Measurements from ENCODE around the gene CARS2. TPM values are rescaled to one million over a fixed set of nuclear protein-coding genes. Genes with fewer than 3 reads are reported as not detected.

The CARS2 gene
- polyA plus RNA-seq, 2 of the 4 experiments (the other 2 are of a cell fraction) = 31.5 to 41.4 TPM

GRCh38 chr13:110605132-110605531 is 100.8 kb downstream of the CARS2 start:
- WGBS (ENCODE audit: missing lambda C conversion rate) = 84% methylated on average over 6 of the region's 6 CpGs
- Histone ChIP-seq H3K9me3 (no peaks in the 10 kb centered on the region), H3K4me2 (no peak overlapping the region), H3K27ac (no peak overlapping the region), H3K4me1 (no peaks in the 10 kb centered on the region), H3K4me3 (no peak overlapping the region)
- FAIRE-seq = no peak
- POLR2A ChIA-PET = no interaction called here
- no peak for DNase-seq (ENCODE audit: low read depth in 1 of 2, low spot score in 1 of 2)
- CTCF ChIA-PET = interaction anchor here (0.7 kb wide), 1 partner anchor 65 kb away, joined by 3 read pairs; no protein-coding TSS in a partner anchor
- TF ChIP-seq SMC3 (IDR thresholded peaks at IDR 0.05) = no peak
- TF ChIP-seq MYC (IDR thresholded peaks at IDR 0.05; ENCODE audit: borderline replicate concordance, low read length) = no peak
- no peak for TF ChIP-seq REST (IDR thresholded peaks at IDR 0.05)
- no peak for TF ChIP-seq ZSCAN20 (CRISPR knock-in tag; IDR thresholded peaks at IDR 0.05)
- TF ChIP-seq BHLHE40 (IDR thresholded peaks at IDR 0.05; ENCODE audit: low read depth, low read length) = no peak
- no peak for ATAC-seq

GRCh38 chr13:110600980-110601379 is 104.9 kb downstream of the CARS2 start:
- CTCF ChIA-PET = no interaction called here
- DNase-seq (ENCODE audit: low read depth in 1 of 2, low spot score in 1 of 2) = no peak
- no peak overlapping the region for H3K27ac ChIP-seq
- ATAC-seq = no peak
- H3K4me1 ChIP-seq = no peaks in the 10 kb centered on the region
- H3K9me3 ChIP-seq = no peaks in the 10 kb centered on the region
- FAIRE-seq = no peak
- POLR2A ChIA-PET = no interaction called here
- no peak overlapping the region for H3K4me2 ChIP-seq
- 76% methylated on average over 4 of the region's 4 CpGs for WGBS (ENCODE audit: missing lambda C conversion rate)
- TF ChIP-seq FOSB (CRISPR knock-in tag; IDR thresholded peaks at IDR 0.05) (no peak), MAZ (IDR thresholded peaks at IDR 0.05; ENCODE audit: borderline replicate concordance, low read depth, low read length) (no peak), MAFK (IDR thresholded peaks at IDR 0.05; ENCODE audit: partially characterized antibody) (no peak), MYC (IDR thresholded peaks at IDR 0.05; ENCODE audit: borderline replicate concordance, low read length) (no peak), HEYL (CRISPR knock-in tag; IDR thresholded peaks at IDR 0.05) (no peak), ZFP36 (IDR thresholded peaks at IDR 0.05; ENCODE audit: borderline replicate concordance, partially characterized antibody) (no peak), EP300 (IDR thresholded peaks at IDR 0.05) (no peak), HES2 (IDR thresholded peaks at IDR 0.05) (no peak), EHMT2 (IDR thresholded peaks at IDR 0.05; ENCODE audit: low read depth) (no peak), POLR2AphosphoS2 (conservative IDR thresholded peaks at IDR 0.05; ENCODE audit: low read length) (no peak), BCL3 (IDR thresholded peaks at IDR 0.05) (no peak), HMGXB4 (CRISPR knock-in tag; IDR thresholded peaks at IDR 0.05; ENCODE audit: borderline replicate concordance) (no peak), HOXB13 (CRISPR knock-in tag; IDR thresholded peaks at IDR 0.05; ENCODE audit: low read depth) (no peak), CEBPB (IDR thresholded peaks at IDR 0.05) (no peak), CHD4 (IDR thresholded peaks at IDR 0.05; ENCODE audit: borderline replicate concordance) (no peak), CHD2 (IDR thresholded peaks at IDR 0.05; ENCODE audit: low read length, partially characterized antibody) (no peak), ELK1 (IDR thresholded peaks at IDR 0.05; ENCODE audit: low read depth, low read length) (no peak), ATOH8 (CRISPR knock-in tag; IDR thresholded peaks at IDR 0.05; ENCODE audit: low read depth) (no peak), FOXS1 (CRISPR knock-in tag; IDR thresholded peaks at IDR 0.05) (no peak), USF2 (IDR thresholded peaks at IDR 0.05) (no peak)
- H3K4me3 ChIP-seq = no peak overlapping the region
